GM19193 (cell line): ENCODE data around the gene DLX4.

Experiments used
- POLR2A ChIP-seq: IDR thresholded peaks from 4 replicates; pipeline ENCODE4 v1.6.1; 2011; ENCODE audit not compliant: insufficient read depth, insufficient read length; ENCODE audit errors: extremely low read depth

The DLX4 gene

GRCh38 chr17:49986396-49987289 is 17.7 kb downstream of the DLX4 start:
- no peak for TF ChIP-seq POLR2A

- no peak for TF ChIP-seq POLR2A
These were observed 18.2 kb downstream of the DLX4 start for GRCh38 chr17:49987290-49987585.

GRCh38 chr17:49987681-49988441 is 18.9 kb downstream of the DLX4 start:
- TF ChIP-seq POLR2A, result no peak

GRCh38 chr17:49989518-49989880 is 20.5 kb downstream of the DLX4 start:
- no peak for TF ChIP-seq POLR2A

GRCh38 chr17:49990331-49990730 is 21.3 kb downstream of the DLX4 start:
- TF ChIP-seq POLR2A, result no peak

- no peak for TF ChIP-seq POLR2A
These were observed 21.9 kb downstream of the DLX4 start for GRCh38 chr17:49990921-49991320.

- no peak for TF ChIP-seq POLR2A
These were observed 22.4 kb downstream of the DLX4 start for GRCh38 chr17:49991409-49991808.

GRCh38 chr17:49992191-49992932 is 23.4 kb downstream of the DLX4 start:
- no peak for TF ChIP-seq POLR2A

- TF ChIP-seq POLR2A, result no peak
These were observed 24.0 kb downstream of the DLX4 start for GRCh38 chr17:49992933-49993422.

- TF ChIP-seq POLR2A, result no peak
These were observed 24.6 kb downstream of the DLX4 start for GRCh38 chr17:49993423-49994060.

GRCh38 chr17:49994085-49995054 is 25.4 kb downstream of the DLX4 start:
- TF ChIP-seq POLR2A, result no peak

- TF ChIP-seq POLR2A, result no peak
These were observed 26.2 kb downstream of the DLX4 start, which contains the start of gene DLX3 for GRCh38 chr17:49995055-49995738. DLX3 (minus strand) TSS chr17:49995224; CDS start chr17:49994998, 226 bp downstream.

- no peak for TF ChIP-seq POLR2A
These were observed 27.1 kb downstream of the DLX4 start for GRCh38 chr17:49996121-49996494.
